ENCODE results near the gene HS2ST1. TPM values are rescaled to one million over a fixed set of nuclear protein-coding genes. Genes with fewer than 3 reads are reported as not detected.

Gene HS2ST1
- polyA plus RNA-seq, 1 donor (not counting 4 experiments of a cell fraction or from before 2014, with no cell fraction given), result 18.7 TPM

GRCh38 chr1:86914998-86915736 is 732 bp downstream of the HS2ST1 start:
- Histone ChIP-seq H3K27me3 (ENCODE audit: control insufficient read depth, extremely low read depth, insufficient read depth, low read length) (no peaks in the 10 kb centered on the region), H4K20me1 (ENCODE audit: control insufficient read depth, extremely low read depth, insufficient read depth, low read length) (peaks cover 3% of the 10 kb centered on the region), H3K9me1 (ENCODE audit: control insufficient read depth, extremely low read depth, insufficient read depth, low read length) (no peaks in the 10 kb centered on the region), H3K4me2 (ENCODE audit: control insufficient read depth, extremely low read depth, insufficient read depth, low read depth, low read length) (peak overlapping the region; percentile 87), H3K79me2 (ENCODE audit: control insufficient read depth, insufficient read depth, low read length) (peaks cover 76% of the 10 kb centered on the region), H3K36me3 (ENCODE audit: control insufficient read depth in 2 of 2, extremely low read depth in 1 of 2, insufficient read depth in 2 of 2, low read length in 2 of 2) (peaks cover 0 to 8% of the 10 kb centered on the region in 2 experiments), H3K9ac (ENCODE audit: control insufficient read depth, extremely low read depth, insufficient read depth, low read length) (peak overlapping the region; percentile 78), H2AFZ (ENCODE audit: control insufficient read depth, low read length) (peak overlapping the region; percentile 86), H3K27ac (ENCODE audit: control insufficient read depth, insufficient read depth, low read length) (peak overlapping the region; percentile 72), H3K9me3 (ENCODE audit: control insufficient read depth, low read depth, low read length) (no peaks in the 10 kb centered on the region), H3K4me1 (ENCODE audit: control insufficient read depth, extremely low read depth, insufficient read depth, low read length) (peaks cover 9% of the 10 kb centered on the region), H3K4me3 (ENCODE audit: control insufficient read depth in 2 of 3, extremely low read depth in 1 of 3, insufficient read depth in 2 of 3, low read depth in 1 of 3, low read length in 3 of 3) (peak overlapping the region; percentile 92 to 95 (median 92))
- TF ChIP-seq EZH2 (IDR thresholded peaks at IDR 0.05; ENCODE audit: low read length) (no peak), CTCF (optimal IDR thresholded peaks at IDR 0.05 in 1 of 3, IDR thresholded peaks at IDR 0.05 in 1 of 3, conservative IDR thresholded peaks at IDR 0.05 in 1 of 3; ENCODE audit: extremely low read depth in 1 of 3, insufficient read depth in 2 of 3, low read length in 3 of 3) (no peak)
- FAIRE-seq, result peak; percentile 79
- dilution Hi-C loops (cut with MboI; ENCODE audit: extremely low pct_ligation_motif_present, low sequenced_read_pairs), result no loop called here
- no peak for DNase-seq (ENCODE audit: low read depth, low spot score)

GRCh38 chr1:86915737-86916235 is 1.4 kb downstream of the HS2ST1 start:
- Histone ChIP-seq H3K4me3 (ENCODE audit: control insufficient read depth in 2 of 3, extremely low read depth in 1 of 3, insufficient read depth in 2 of 3, low read depth in 1 of 3, low read length in 3 of 3) (peak overlapping the region; percentile 92 to 95 (median 92)), H3K4me1 (ENCODE audit: control insufficient read depth, extremely low read depth, insufficient read depth, low read length) (peaks cover 9% of the 10 kb centered on the region), H3K9ac (ENCODE audit: control insufficient read depth, extremely low read depth, insufficient read depth, low read length) (peak overlapping the region; percentile 78), H3K79me2 (ENCODE audit: control insufficient read depth, insufficient read depth, low read length) (peaks cover 75% of the 10 kb centered on the region), H2AFZ (ENCODE audit: control insufficient read depth, low read length) (peak overlapping the region; percentile 86), H3K9me1 (ENCODE audit: control insufficient read depth, extremely low read depth, insufficient read depth, low read length) (no peaks in the 10 kb centered on the region), H3K27ac (ENCODE audit: control insufficient read depth, insufficient read depth, low read length) (peak overlapping the region; percentile 72), H3K27me3 (ENCODE audit: control insufficient read depth, extremely low read depth, insufficient read depth, low read length) (no peaks in the 10 kb centered on the region), H3K36me3 (ENCODE audit: control insufficient read depth in 2 of 2, extremely low read depth in 1 of 2, insufficient read depth in 2 of 2, low read length in 2 of 2) (peaks cover 0 to 4% of the 10 kb centered on the region in 2 experiments), H3K9me3 (ENCODE audit: control insufficient read depth, low read depth, low read length) (no peaks in the 10 kb centered on the region), H3K4me2 (ENCODE audit: control insufficient read depth, extremely low read depth, insufficient read depth, low read depth, low read length) (peak overlapping the region; percentile 87), H4K20me1 (ENCODE audit: control insufficient read depth, extremely low read depth, insufficient read depth, low read length) (peaks cover 3% of the 10 kb centered on the region)
- dilution Hi-C loops (cut with MboI; ENCODE audit: extremely low pct_ligation_motif_present, low sequenced_read_pairs), result no loop called here
- FAIRE-seq (no peak), DNase-seq (ENCODE audit: low read depth, low spot score) (no peak)
- TF ChIP-seq CTCF (optimal IDR thresholded peaks at IDR 0.05 in 1 of 3, IDR thresholded peaks at IDR 0.05 in 1 of 3, conservative IDR thresholded peaks at IDR 0.05 in 1 of 3; ENCODE audit: extremely low read depth in 1 of 3, insufficient read depth in 2 of 3, low read length in 3 of 3), result no peak

Measured in keratinocyte (primary cell).